ENCODE results near the gene TMEM269.

The TMEM269 gene

DNA sequence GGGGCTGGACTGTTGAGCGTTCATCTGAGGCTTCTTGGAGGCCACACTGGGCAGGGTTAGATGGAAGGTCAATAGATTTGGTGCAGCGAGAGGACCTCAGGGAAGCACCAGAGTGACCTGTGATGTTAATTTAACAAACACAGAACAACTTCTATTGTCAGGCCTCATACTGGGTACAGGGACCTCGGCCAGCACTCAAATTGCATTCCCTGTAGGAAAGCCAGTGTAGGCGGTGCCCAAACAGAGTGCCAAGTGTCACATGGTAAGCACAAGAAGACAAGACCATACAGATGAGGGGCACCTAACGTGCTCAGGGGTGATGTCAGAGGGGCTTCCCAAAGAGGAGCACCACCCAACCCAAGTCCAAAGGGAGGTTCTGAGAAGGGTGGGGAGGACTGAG, 1.3 kb downstream of the TMEM269 start:
- Histone ChIP-seq H3K4me3 (ENCODE audit: low read length) (no peak overlapping the region), H3K27me3 (replicated peaks; ENCODE audit: insufficient read depth, low read length) (no peaks in the 10 kb centered on the region), H2AFZ (ENCODE audit: low read length) (no peak overlapping the region), H4K20me1 (ENCODE audit: insufficient read depth, low read length) (no peaks in the 10 kb centered on the region), H3K4me2 (ENCODE audit: low read depth, low read length) (no peak overlapping the region), H3K9me2 (replicated peaks; ENCODE audit: insufficient read depth, low read length) (no peaks in the 10 kb centered on the region), H3K79me2 (ENCODE audit: low read length) (no peaks in the 10 kb centered on the region), H3K4me1 (ENCODE audit: low read length) (no peaks in the 10 kb centered on the region), H3K36me3 (replicated peaks; ENCODE audit: insufficient read depth, low read length) (no peaks in the 10 kb centered on the region; the same call in 1 of the 2 replicates), H3K9me3 (replicated peaks; ENCODE audit: insufficient read depth, low read length) (no peaks in the 10 kb centered on the region), H3F3A (ENCODE audit: insufficient read depth, low read length) (no peaks in the 10 kb centered on the region), H3K9ac (ENCODE audit: low read length) (no peak overlapping the region), H3K27ac (ENCODE audit: low read length) (no peak overlapping the region)
- TF ChIP-seq, protein P1, sequence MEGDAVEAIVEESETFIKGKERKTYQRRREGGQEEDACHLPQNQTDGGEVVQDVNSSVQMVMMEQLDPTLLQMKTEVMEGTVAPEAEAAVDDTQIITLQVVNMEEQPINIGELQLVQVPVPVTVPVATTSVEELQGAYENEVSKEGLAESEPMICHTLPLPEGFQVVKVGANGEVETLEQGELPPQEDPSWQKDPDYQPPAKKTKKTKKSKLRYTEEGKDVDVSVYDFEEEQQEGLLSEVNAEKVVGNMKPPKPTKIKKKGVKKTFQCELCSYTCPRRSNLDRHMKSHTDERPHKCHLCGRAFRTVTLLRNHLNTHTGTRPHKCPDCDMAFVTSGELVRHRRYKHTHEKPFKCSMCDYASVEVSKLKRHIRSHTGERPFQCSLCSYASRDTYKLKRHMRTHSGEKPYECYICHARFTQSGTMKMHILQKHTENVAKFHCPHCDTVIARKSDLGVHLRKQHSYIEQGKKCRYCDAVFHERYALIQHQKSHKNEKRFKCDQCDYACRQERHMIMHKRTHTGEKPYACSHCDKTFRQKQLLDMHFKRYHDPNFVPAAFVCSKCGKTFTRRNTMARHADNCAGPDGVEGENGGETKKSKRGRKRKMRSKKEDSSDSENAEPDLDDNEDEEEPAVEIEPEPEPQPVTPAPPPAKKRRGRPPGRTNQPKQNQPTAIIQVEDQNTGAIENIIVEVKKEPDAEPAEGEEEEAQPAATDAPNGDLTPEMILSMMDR (IDR thresholded peaks at IDR 0.05; ENCODE audit: low read length), result no peak
- TF ChIP-seq EZH2phosphoT487 (IDR thresholded peaks at IDR 0.05; ENCODE audit: low read length) (no peak), EZH2 (optimal IDR thresholded peaks at IDR 0.05; ENCODE audit: low read depth, low read length) (no peak)
- DNase-seq, result no peak

DNA sequence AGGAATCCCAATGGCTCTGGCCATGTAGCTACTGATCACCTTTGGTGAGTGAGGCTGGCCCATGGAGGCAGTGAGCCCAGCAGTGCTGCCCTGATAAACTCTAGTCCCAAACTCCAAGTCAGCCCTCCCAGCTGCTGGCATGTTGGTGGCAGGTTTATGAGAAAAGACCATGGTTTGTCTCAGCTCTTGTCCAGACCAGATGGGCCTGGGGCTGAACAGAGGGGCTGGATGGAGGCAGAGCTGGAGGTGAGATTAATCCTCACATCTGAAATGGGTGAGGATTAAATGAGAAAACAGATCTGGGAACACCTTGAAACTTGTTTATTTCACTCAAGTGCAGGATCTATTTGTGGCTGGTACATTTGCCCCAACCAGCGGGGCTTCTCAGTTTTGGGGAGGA, 3.2 kb downstream of the TMEM269 start:
- Histone ChIP-seq H3K36me3 (replicated peaks; ENCODE audit: insufficient read depth, low read length) (no peaks in the 10 kb centered on the region; the same call in 1 of the 2 replicates), H3K9ac (ENCODE audit: low read length) (no peak overlapping the region), H2AFZ (ENCODE audit: low read length) (no peak overlapping the region), H3F3A (ENCODE audit: insufficient read depth, low read length) (no peaks in the 10 kb centered on the region), H3K27ac (ENCODE audit: low read length) (no peak overlapping the region), H4K20me1 (ENCODE audit: insufficient read depth, low read length) (no peaks in the 10 kb centered on the region), H3K4me1 (ENCODE audit: low read length) (no peaks in the 10 kb centered on the region), H3K9me2 (replicated peaks; ENCODE audit: insufficient read depth, low read length) (no peaks in the 10 kb centered on the region), H3K9me3 (replicated peaks; ENCODE audit: insufficient read depth, low read length) (no peaks in the 10 kb centered on the region), H3K79me2 (ENCODE audit: low read length) (no peaks in the 10 kb centered on the region), H3K27me3 (replicated peaks; ENCODE audit: insufficient read depth, low read length) (no peaks in the 10 kb centered on the region), H3K4me2 (ENCODE audit: low read depth, low read length) (no peak overlapping the region), H3K4me3 (ENCODE audit: low read length) (no peak overlapping the region)
- no peak for DNase-seq
- TF ChIP-seq EZH2 (optimal IDR thresholded peaks at IDR 0.05; ENCODE audit: low read depth, low read length), result no peak
- TF ChIP-seq, protein P1 (IDR thresholded peaks at IDR 0.05; ENCODE audit: low read length), result no peak
- no peak for TF ChIP-seq EZH2phosphoT487 (IDR thresholded peaks at IDR 0.05; ENCODE audit: low read length)

DNA sequence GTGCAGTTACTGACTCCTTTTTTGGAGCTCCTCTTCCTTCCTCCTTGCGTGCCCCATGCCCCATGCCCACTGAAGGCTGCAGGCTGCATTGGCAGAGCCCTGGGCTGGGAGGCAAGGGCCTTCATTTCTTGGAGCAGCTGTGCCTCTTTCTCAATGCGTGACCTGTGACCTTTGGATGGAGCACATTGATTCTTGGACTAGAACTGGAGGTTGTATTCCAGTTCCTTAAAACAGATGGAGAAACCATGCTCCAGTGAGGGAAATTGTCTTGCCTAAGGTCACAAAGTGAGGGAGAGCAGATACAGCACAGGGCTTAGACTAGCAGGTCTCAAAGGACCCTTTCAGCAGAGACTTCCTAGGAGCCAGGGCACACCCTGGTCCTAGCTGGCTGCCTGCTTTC, 9.0 kb downstream of the TMEM269 start:
- Histone ChIP-seq H3K36me3 (replicated peaks; ENCODE audit: insufficient read depth, low read length) (no peaks in the 10 kb centered on the region), H3K9me2 (replicated peaks; ENCODE audit: insufficient read depth, low read length) (no peaks in the 10 kb centered on the region), H3K4me3 (ENCODE audit: low read length) (no peak overlapping the region), H3K4me2 (ENCODE audit: low read depth, low read length) (no peak overlapping the region), H3F3A (ENCODE audit: insufficient read depth, low read length) (no peaks in the 10 kb centered on the region), H4K20me1 (ENCODE audit: insufficient read depth, low read length) (no peaks in the 10 kb centered on the region), H2AFZ (ENCODE audit: low read length) (no peak overlapping the region), H3K4me1 (ENCODE audit: low read length) (no peaks in the 10 kb centered on the region), H3K79me2 (ENCODE audit: low read length) (no peaks in the 10 kb centered on the region), H3K9ac (ENCODE audit: low read length) (no peak overlapping the region), H3K27me3 (replicated peaks; ENCODE audit: insufficient read depth, low read length) (no peaks in the 10 kb centered on the region), H3K9me3 (replicated peaks; ENCODE audit: insufficient read depth, low read length) (no peaks in the 10 kb centered on the region), H3K27ac (ENCODE audit: low read length) (no peak overlapping the region)
- no peak for DNase-seq
- TF ChIP-seq EZH2phosphoT487 (IDR thresholded peaks at IDR 0.05; ENCODE audit: low read length) (no peak), EZH2 (optimal IDR thresholded peaks at IDR 0.05; ENCODE audit: low read depth, low read length) (no peak)
- TF ChIP-seq, protein P1 (IDR thresholded peaks at IDR 0.05; ENCODE audit: low read length), result no peak

All from MM.1S (cell line).